H1 (cell line): ENCODE results near the gene MYO7B. TPM values are rescaled to one million over a fixed set of nuclear protein-coding genes. Genes with fewer than 3 reads are reported as not detected.

Source experiments
- CREB1 ChIP-seq: IDR thresholded peaks from 2 replicates; pipeline ENCODE4 v1.6.1; 2012; ENCODE audit warnings: inconsistent platforms
- HDAC2 ChIP-seq, 2 experiments: fragments of 300-600 bp in 1 of 2; sonication (generic) in 1 of 2; IDR thresholded peaks; 2 replicates each; pipeline ENCODE4 v1.6.1; 2011 to 2012; ENCODE audit warnings: low read depth in 2 of 2, low read length in 2 of 2, mild to moderate bottlenecking in 2 of 2, moderate library complexity in 2 of 2, borderline replicate concordance in 1 of 2, inconsistent platforms in 1 of 2
- JUND ChIP-seq: IDR thresholded peaks from 2 replicates; pipeline ENCODE4 v1.6.1; 2011; ENCODE audit warnings: mild to moderate bottlenecking, improper control_type of control experiment, low read length
- NRF1 ChIP-seq: IDR thresholded peaks from 2 replicates; pipeline ENCODE4 v1.6.1; 2011; ENCODE audit warnings: mild to moderate bottlenecking, low read depth, low read length, improper control_type of control experiment
- SAP30 ChIP-seq: fragments of 300-600 bp; sonication (generic); IDR thresholded peaks from 2 replicates; pipeline ENCODE4 v1.7.1; 2012; ENCODE audit warnings: low read length, moderate library complexity, mild to moderate bottlenecking, inconsistent platforms; ENCODE audit not compliant: insufficient read depth, insufficient replicate concordance
- SP1 ChIP-seq: IDR thresholded peaks from 2 replicates; pipeline ENCODE4 v1.6.1; 2011; ENCODE audit warnings: low read depth, low read length
- TEAD4 ChIP-seq: IDR thresholded peaks from 2 replicates; pipeline ENCODE4 v1.6.1; 2012; ENCODE audit warnings: low read depth, low read length, inconsistent platforms, mixed read lengths
- polyA plus RNA-seq, 7 experiments: library from polyadenylated mRNA; depleted of rRNA in 3 of 7; stranded (reverse) in 5 of 7; unstranded in 2 of 7; fragments of >200 nt in 5 of 7; fragments of 200-250 nt in 2 of 7; gene quantifications; 1 replicate in 5 of 7; 2 replicates in 1 of 7; 4 replicates in 1 of 7; pipeline versions ENCODE4 v1.2.1 to v1.2.3, GENCODE V29; 2011 to 2013; ENCODE audit warnings: missing spikeins in 2 of 7, mixed read lengths in 2 of 7
- total RNA-seq: library from RNA; stranded (reverse); fragmentation: NEBNext Ultra II Directional; extraction: Animal tissue kit (Norgen Biotek cat#: 25700); gene quantifications from 2 replicates; pipeline ENCODE4 v1.2.1, GENCODE V29; 2021

Gene MYO7B
- total and polyA plus RNA-seq, 2 of the 8 experiments (the other 6 are each of a cell fraction or from before 2014, with no cell fraction given), result not detected

DNA sequence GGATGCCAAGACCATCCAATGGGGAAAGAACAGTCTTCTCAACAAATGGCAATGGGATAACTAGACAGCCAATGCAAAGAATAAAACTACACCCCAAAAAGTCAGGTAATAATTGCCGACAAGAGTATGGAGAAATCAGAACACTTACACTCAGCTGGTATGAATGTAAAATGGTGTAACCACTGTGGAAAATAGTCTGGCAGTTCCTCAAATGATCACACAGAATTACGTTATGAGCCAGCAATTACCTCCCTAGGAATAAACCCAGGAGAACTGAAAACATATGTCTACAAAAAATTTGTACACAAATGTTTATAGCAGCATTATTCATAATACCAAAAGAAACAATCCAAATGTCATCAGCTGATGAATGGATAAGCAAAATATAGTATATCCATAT lies 18.0 kb upstream of the MYO7B start (continued):
- TF ChIP-seq JUND (no peak), SAP30 (no peak), TEAD4 (no peak), CREB1 (no peak), NRF1 (no peak), HDAC2 (IDR thresholded peaks at IDR 0.05; ENCODE audit: borderline replicate concordance in 1 of 2, low read depth in 2 of 2, low read length in 2 of 2) (no peak), SP1 (no peak)
